Ovary (tissue), 9 donors: ENCODE data around the gene ALPP. TPM values are rescaled to one million over a fixed set of nuclear protein-coding genes. Genes with fewer than 3 reads are reported as not detected.
"Not testable (repeated sequence)": the region's sequence is repeated elsewhere in the genome, so short reads cannot be mapped to it uniquely, and the experiment has no call there.

ENCODE experiments used
- DNase-seq, 5 donors: peaks; one replicate each; pipeline ENCODE4 v3.0.0-alpha.2; 2019 to 2020
- H3K27ac ChIP-seq, 2 donors: fragments of 200-600 bp; one replicate each; pipeline versions ENCODE4 v1.5.1 to v1.8.0; 2019 to 2022
- H3K27me3 ChIP-seq: fragments of 200-600 bp; one replicate; pipeline ENCODE4 v1.8.0; 2022
- H3K36me3 ChIP-seq: fragments of 200-600 bp; sonication (generic); one replicate; pipeline ENCODE4 v1.5.1; 2019
- H3K4me1 ChIP-seq: one replicate; pipeline ENCODE4 v1.8.1; 2013; ENCODE audit warnings: mild to moderate bottlenecking, moderate library complexity; ENCODE audit not compliant: insufficient read depth
- H3K4me3 ChIP-seq: fragments of 200-600 bp; sonication (generic); one replicate; pipeline ENCODE4 v1.5.1; 2017
- H3K9me3 ChIP-seq, 2 donors: fragments of 200-600 bp in 1 of 2; sonication (generic) in 1 of 2; one replicate each; pipeline versions ENCODE4 v1.5.1 to v1.8.1; 2013 to 2019; ENCODE audit warnings: mild to moderate bottlenecking in 1 of 2, moderate library complexity in 1 of 2
- EP300 ChIP-seq: sonication (generic); formaldehyde crosslinking; IDR thresholded peaks from one replicate; pipeline ENCODE4 v1.6.1; 2017; ENCODE audit warnings: antibody characterized with exemption
- POLR2A ChIP-seq: fragments of 450-650 bp; IDR thresholded peaks from one replicate; pipeline ENCODE4 v1.6.1; 2017; ENCODE audit warnings: antibody characterized with exemption, mild to moderate bottlenecking, moderate library complexity
- WGBS, 3 donors: extraction: QIAGEN DNeasy Blood & Tissue Kit in 1 of 3; methylation state at CpG; one replicate each; pipeline versions ENCODE4 v1.1.5 to v1.1.7; 2013 to 2017; 5-methylcytosine and 5-hydroxymethylcytosine counted together
- intact Hi-C, 4 donors: fragments of 100-400 bp; cut with DNase I; formaldehyde crosslinking; loops; one replicate each; pipeline versions ENCODE4 v1.11.0 to v1.15.1; 2022 to 2023
- polyA plus RNA-seq, 2 donors: library from polyadenylated mRNA; stranded (reverse); fragments of 200-250 nt in 1 of 2; fragments of 350-450 nt in 1 of 2; fragmentation: Illumina TruSeq in 1 of 2; extraction: RNeasy Lipid Tissue Mini Kit (QIAGEN cat#74804) in 1 of 2; gene quantifications; one replicate each; pipeline ENCODE4 v1.2.3, GENCODE V29; 2013 to 2014
- total RNA-seq, 7 donors: library from RNA; depleted of rRNA in 2 of 7; stranded (reverse); fragments of >200 nt in 2 of 7; fragmentation: NEBNext Ultra II Directional in 3 of 7; extraction: Animal tissue kit (Norgen Biotek cat#: 25700) in 3 of 7; gene quantifications; one replicate each; pipeline versions ENCODE4 v1.1.0 to v1.2.4, GENCODE V29; 2016 to 2023
- TF ChIP-seq, protein P1 (sequence below), 3 donors: fragments of 450-650 bp in 2 of 3; fragments of 200-600 bp in 1 of 3; IDR thresholded peaks; one replicate each; pipeline versions ENCODE4 v1.5.1 to v1.8.0; 2016 to 2022; ENCODE audit warnings: antibody characterized with exemption in 3 of 3, mild to moderate bottlenecking in 1 of 3
- donor health status: DM: no; HTN: no; CAD: no; lungs with moderate emphysema.
- donor health status: DM: no; HTN: no; CAD: no.
- donor health status: Bipolar disorder and iron deficiency.
- donor health status: DM: yes; HTN: yes; CAD: no.
- donor health status: DM: no; HTN: no; CAD: no.
- donor health status: DM: yes; HTN: yes; CAD: no.

The ALPP gene
- total and polyA plus RNA-seq, 9 donors: 0.20 to 21.6 (median 8.5) TPM; not detected in 4

DNA sequence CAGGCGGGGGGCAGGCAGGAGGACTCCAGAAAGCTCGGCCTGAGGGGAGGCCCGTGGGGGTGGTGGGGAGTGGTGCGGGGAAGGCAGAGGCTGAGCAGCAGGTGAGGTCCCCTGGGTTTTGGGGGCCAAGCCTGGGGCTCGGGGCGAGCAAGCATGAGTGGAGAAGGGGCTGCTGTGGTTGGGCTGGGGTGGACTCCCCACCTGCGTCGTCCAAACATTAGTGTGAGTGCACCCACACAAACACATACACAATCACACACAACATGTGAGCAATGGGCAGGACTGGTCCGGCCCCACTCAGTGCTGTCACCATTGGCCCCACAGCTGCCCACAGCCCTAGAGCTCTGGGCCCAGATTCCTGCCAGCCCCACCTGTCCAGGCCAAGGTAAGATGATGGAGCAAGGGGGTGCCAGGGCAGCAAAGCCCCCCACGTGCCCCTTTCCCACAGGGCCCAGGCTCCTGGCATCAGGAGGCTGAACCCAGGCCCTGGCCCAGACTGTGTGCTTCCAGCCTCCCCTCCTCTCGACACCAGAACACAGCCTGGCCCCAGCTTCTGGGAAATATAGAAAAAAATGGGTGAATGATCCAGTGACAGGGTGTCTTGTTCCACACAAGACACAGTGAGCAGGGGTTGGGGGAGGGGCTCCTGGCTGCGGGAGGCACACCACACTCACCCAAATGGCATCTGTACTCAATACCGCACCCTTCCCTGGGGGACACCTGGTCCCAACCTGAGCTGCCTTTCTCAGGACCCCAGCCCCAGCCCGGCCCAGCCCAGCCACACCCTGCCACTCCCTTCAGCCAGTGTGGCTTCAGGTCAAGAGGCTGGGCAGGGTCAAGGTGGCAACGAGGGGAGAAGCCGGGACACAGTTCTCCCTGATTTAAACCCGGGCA lies 463 bp upstream of the ALPP start:
- DNase-seq: peak in 1 of 5 donors; percentile 23
- intact Hi-C loops: no loop called here
- H3K27ac ChIP-seq: no peak overlapping the region
- no peak overlapping the region for H3K4me3 ChIP-seq
- WGBS, 3 donors: 79 to 83% (median 82%) methylated on average over 16 to 17 of the region's 17 CpGs
- no peaks in the 10 kb centered on the region for H3K4me1 ChIP-seq
- H3K36me3 ChIP-seq: no peaks in the 10 kb centered on the region
- H3K9me3 ChIP-seq: no peaks in the 10 kb centered on the region
- H3K27me3 ChIP-seq: no peaks in the 10 kb centered on the region
- TF ChIP-seq, protein P1, sequence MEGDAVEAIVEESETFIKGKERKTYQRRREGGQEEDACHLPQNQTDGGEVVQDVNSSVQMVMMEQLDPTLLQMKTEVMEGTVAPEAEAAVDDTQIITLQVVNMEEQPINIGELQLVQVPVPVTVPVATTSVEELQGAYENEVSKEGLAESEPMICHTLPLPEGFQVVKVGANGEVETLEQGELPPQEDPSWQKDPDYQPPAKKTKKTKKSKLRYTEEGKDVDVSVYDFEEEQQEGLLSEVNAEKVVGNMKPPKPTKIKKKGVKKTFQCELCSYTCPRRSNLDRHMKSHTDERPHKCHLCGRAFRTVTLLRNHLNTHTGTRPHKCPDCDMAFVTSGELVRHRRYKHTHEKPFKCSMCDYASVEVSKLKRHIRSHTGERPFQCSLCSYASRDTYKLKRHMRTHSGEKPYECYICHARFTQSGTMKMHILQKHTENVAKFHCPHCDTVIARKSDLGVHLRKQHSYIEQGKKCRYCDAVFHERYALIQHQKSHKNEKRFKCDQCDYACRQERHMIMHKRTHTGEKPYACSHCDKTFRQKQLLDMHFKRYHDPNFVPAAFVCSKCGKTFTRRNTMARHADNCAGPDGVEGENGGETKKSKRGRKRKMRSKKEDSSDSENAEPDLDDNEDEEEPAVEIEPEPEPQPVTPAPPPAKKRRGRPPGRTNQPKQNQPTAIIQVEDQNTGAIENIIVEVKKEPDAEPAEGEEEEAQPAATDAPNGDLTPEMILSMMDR (IDR thresholded peaks at IDR 0.05): no peak
- TF ChIP-seq EP300 (no peak), POLR2A (no peak)

DNA sequence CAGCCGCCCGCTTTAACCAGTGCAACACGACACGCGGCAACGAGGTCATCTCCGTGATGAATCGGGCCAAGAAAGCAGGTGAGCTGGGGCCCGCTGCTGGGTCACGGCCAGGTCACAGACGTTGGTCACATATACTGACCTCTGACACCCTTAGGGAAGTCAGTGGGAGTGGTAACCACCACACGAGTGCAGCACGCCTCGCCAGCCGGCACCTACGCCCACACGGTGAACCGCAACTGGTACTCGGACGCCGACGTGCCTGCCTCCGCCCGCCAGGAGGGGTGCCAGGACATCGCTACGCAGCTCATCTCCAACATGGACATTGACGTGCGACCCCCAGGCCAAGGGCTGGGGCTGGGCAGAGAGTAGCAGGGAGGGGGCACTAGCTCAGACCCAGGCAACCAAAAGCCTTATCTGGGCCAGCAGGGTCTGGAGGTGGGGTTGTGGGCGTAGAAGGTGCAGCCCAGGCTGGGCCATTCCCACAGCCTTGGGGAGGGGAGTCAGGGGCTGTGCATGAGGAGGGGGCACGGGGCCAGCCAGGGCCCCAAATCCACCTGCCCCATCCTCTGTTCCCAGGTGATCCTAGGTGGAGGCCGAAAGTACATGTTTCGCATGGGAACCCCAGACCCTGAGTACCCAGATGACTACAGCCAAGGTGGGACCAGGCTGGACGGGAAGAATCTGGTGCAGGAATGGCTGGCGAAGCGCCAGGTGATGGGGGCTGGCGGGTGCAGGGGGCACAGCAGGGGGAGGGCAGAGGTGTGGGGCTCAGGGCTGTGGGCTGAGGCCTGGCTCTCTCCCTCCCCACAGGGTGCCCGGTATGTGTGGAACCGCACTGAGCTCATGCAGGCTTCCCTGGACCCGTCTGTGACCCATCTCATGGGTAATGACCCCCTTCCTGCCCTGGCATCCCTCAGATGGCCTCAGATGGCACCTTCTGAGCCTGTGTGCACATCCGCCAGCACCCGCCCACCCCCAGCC lies 1.3 kb downstream of the ALPP start:
- intact Hi-C loops, H3K27me3 ChIP-seq, H3K4me3 ChIP-seq, H3K27ac ChIP-seq, H3K4me1 ChIP-seq, H3K9me3 ChIP-seq, H3K36me3 ChIP-seq: not testable (repeated sequence)
- 86 to 91% (median 88%) methylated on average over 33 to 40 of the region's 41 CpGs for WGBS, 3 donors
- DNase-seq: peak in 2 of 5 donors; percentile 16 to 20

DNA sequence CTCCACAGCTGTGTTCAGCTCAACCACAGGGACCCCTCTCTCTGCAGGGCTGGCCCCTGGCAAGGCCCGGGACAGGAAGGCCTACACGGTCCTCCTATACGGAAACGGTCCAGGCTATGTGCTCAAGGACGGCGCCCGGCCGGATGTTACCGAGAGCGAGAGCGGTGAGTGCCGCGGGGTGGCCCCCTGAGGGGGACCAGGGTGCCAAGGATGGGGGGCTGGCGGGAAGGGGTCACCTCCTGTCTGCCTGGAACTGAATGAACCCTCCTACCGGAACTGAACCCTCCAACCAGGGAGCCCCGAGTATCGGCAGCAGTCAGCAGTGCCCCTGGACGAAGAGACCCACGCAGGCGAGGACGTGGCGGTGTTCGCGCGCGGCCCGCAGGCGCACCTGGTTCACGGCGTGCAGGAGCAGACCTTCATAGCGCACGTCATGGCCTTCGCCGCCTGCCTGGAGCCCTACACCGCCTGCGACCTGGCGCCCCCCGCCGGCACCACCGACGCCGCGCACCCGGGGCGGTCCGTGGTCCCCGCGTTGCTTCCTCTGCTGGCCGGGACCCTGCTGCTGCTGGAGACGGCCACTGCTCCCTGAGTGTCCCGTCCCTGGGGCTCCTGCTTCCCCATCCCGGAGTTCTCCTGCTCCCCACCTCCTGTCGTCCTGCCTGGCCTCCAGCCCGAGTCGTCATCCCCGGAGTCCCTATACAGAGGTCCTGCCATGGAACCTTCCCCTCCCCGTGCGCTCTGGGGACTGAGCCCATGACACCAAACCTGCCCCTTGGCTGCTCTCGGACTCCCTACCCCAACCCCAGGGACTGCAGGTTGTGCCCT lies 2.9 kb downstream of the ALPP start:
- intact Hi-C loops, H3K36me3 ChIP-seq, H3K4me1 ChIP-seq, H3K4me3 ChIP-seq, H3K27ac ChIP-seq, H3K27me3 ChIP-seq, H3K9me3 ChIP-seq: not testable (repeated sequence)
- DNase-seq: peak in 1 of 5 donors; percentile 6
- WGBS, 3 donors: 31 to 63% (median 34%) methylated on average over 49 to 58 of the region's 59 CpGs

DNA sequence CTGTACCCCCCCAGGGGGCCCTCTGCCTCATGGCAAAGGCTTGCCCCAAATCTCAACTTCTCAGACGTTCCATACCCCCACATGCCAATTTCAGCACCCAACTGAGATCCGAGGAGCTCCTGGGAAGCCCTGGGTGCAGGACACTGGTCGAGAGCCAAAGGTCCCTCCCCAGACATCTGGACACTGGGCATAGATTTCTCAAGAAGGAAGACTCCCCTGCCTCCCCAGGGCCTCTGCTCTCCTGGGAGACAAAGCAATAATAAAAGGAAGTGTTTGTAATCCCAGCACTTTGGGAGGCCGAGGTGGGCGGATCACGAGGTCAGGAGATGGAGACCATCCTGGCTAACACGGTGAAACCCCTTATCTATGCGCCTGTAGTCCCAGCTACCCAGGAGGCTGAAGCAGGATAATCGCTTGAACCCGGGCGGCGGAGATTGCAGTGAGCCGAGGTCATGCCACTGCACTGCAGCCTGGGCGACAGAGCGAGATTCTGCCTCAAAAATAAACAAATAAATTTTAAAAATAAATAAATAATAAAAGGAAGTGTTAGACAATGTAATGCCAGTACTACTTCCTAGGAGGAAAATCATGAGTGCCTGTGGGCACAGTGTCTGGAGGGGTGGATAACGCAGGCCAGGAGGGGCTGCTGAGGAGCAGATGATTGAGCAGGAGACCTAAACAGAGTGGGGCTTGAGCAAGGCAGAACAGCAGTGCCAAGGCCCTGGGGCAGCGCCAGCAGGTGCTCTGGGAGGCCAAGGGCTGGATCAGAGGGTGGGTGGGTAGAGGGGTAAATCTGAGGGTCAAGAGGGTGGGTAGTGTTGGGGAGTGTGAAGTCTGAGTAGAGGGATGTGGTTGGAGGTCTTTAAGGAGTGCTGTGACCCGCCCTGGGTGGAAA lies 4.0 kb downstream of the ALPP start:
- H3K9me3 ChIP-seq: no peaks in the 10 kb centered on the region
- WGBS, 3 donors: 54 to 65% (median 59%) methylated on average over 18 of the region's 18 CpGs
- H3K4me1 ChIP-seq: peaks cover 6% of the 10 kb centered on the region
- no peak overlapping the region for H3K27ac ChIP-seq
- intact Hi-C loops: no loop called here
- no peak overlapping the region for H3K4me3 ChIP-seq
- peak in 1 of 5 donors; percentile 25 for DNase-seq
- H3K36me3 ChIP-seq: no peaks in the 10 kb centered on the region
- no peaks in the 10 kb centered on the region for H3K27me3 ChIP-seq
- TF ChIP-seq POLR2A (no peak), EP300 (no peak)
- TF ChIP-seq, protein P1 (IDR thresholded peaks at IDR 0.05): no peak
